ENCODE measurements around the gene PSMA8. TPM values are rescaled to one million over a fixed set of nuclear protein-coding genes. Genes with fewer than 3 reads are reported as not detected.

The PSMA8 gene
- total RNA-seq, 1 donor from 2014 or later: not detected

GRCh38 chr18:26205318-26205717 is 71.6 kb downstream of the PSMA8 start:
- Histone ChIP-seq H3K4me1 (ENCODE audit: insufficient read depth, low read length) (no peaks in the 10 kb centered on the region), H3K79me2 (ENCODE audit: insufficient read depth, low read length) (no peaks in the 10 kb centered on the region), H3K36me3 (ENCODE audit: insufficient read depth, low read length) (no peaks in the 10 kb centered on the region), H3K9ac (ENCODE audit: low read length) (no peak overlapping the region), H3K27ac (ENCODE audit: low read depth, low read length) (no peak overlapping the region), H3K4me2 (ENCODE audit: low read length) (no peak overlapping the region), H3K27me3 (ENCODE audit: insufficient read depth, low read length) (no peaks in the 10 kb centered on the region), H3K9me3 (ENCODE audit: insufficient read depth, low read depth, low read length) (no peaks in the 10 kb centered on the region), H3K4me3 (ENCODE audit: insufficient read depth, low read depth, low read length) (no peak overlapping the region), H4K20me1 (ENCODE audit: insufficient read depth, low read length) (no peaks in the 10 kb centered on the region), H2AFZ (ENCODE audit: low read depth, low read length) (no peak overlapping the region)
- no peak for DNase-seq (ENCODE audit: low read depth)
- TF ChIP-seq EZH2 (IDR thresholded peaks at IDR 0.05; ENCODE audit: insufficient read depth, low read length) (no peak), CTCF (IDR thresholded peaks at IDR 0.05; ENCODE audit: insufficient read depth, low read depth, low read length) (no peak)
- no peak for FAIRE-seq
- H3K27ac Mint-ChIP-seq (ENCODE audit: unreplicated experiment): no peak overlapping the region
- H3K4me3 Mint-ChIP-seq (ENCODE audit: unreplicated experiment): no peak overlapping the region
- no peaks in the 10 kb centered on the region for H3K4me1 Mint-ChIP-seq (ENCODE audit: low read depth, unreplicated experiment)
- H3K9me3 Mint-ChIP-seq (ENCODE audit: unreplicated experiment): peaks cover 2% of the 10 kb centered on the region
- no peaks in the 10 kb centered on the region for H3K27me3 Mint-ChIP-seq (ENCODE audit: low read depth, unreplicated experiment)
- H3K36me3 Mint-ChIP-seq (ENCODE audit: low read depth, unreplicated experiment): no peaks in the 10 kb centered on the region

- no peaks in the 10 kb centered on the region for H3K36me3 ChIP-seq (ENCODE audit: insufficient read depth, low read length)
- Mint-ChIP-seq H3K4me3 (ENCODE audit: unreplicated experiment) (no peak overlapping the region), H3K27me3 (ENCODE audit: low read depth, unreplicated experiment) (no peaks in the 10 kb centered on the region), H3K27ac (ENCODE audit: unreplicated experiment) (no peak overlapping the region), H3K9me3 (ENCODE audit: unreplicated experiment) (peaks cover 2% of the 10 kb centered on the region), H3K4me1 (ENCODE audit: low read depth, unreplicated experiment) (no peaks in the 10 kb centered on the region), H3K36me3 (ENCODE audit: low read depth, unreplicated experiment) (no peaks in the 10 kb centered on the region)
- H3K27me3 ChIP-seq (ENCODE audit: insufficient read depth, low read length): no peaks in the 10 kb centered on the region
- H3K27ac ChIP-seq (ENCODE audit: low read depth, low read length): no peak overlapping the region
- no peaks in the 10 kb centered on the region for H3K9me3 ChIP-seq (ENCODE audit: insufficient read depth, low read depth, low read length)
- no peak overlapping the region for H2AFZ ChIP-seq (ENCODE audit: low read depth, low read length)
- TF ChIP-seq EZH2 (IDR thresholded peaks at IDR 0.05; ENCODE audit: insufficient read depth, low read length): no peak
- TF ChIP-seq CTCF (IDR thresholded peaks at IDR 0.05; ENCODE audit: insufficient read depth, low read depth, low read length): no peak
- H3K4me2 ChIP-seq (ENCODE audit: low read length): no peak overlapping the region
- FAIRE-seq: no peak
- no peak overlapping the region for H3K9ac ChIP-seq (ENCODE audit: low read length)
- DNase-seq (ENCODE audit: low read depth): no peak
- H3K4me3 ChIP-seq (ENCODE audit: insufficient read depth, low read depth, low read length): no peak overlapping the region
- H3K4me1 ChIP-seq (ENCODE audit: insufficient read depth, low read length): no peaks in the 10 kb centered on the region
- H4K20me1 ChIP-seq (ENCODE audit: insufficient read depth, low read length): no peaks in the 10 kb centered on the region
- H3K79me2 ChIP-seq (ENCODE audit: insufficient read depth, low read length): no peaks in the 10 kb centered on the region
These were observed 72.8 kb downstream of the PSMA8 start for GRCh38 chr18:26206488-26206887.

- no peak overlapping the region for H3K9ac ChIP-seq (ENCODE audit: low read length)
- FAIRE-seq: no peak
- no peaks in the 10 kb centered on the region for H3K4me1 ChIP-seq (ENCODE audit: insufficient read depth, low read length)
- Mint-ChIP-seq H3K9me3 (ENCODE audit: unreplicated experiment) (peaks cover 2% of the 10 kb centered on the region), H3K27ac (ENCODE audit: unreplicated experiment) (no peak overlapping the region), H3K27me3 (ENCODE audit: low read depth, unreplicated experiment) (no peaks in the 10 kb centered on the region), H3K4me1 (ENCODE audit: low read depth, unreplicated experiment) (no peaks in the 10 kb centered on the region), H3K4me3 (ENCODE audit: unreplicated experiment) (no peak overlapping the region), H3K36me3 (ENCODE audit: low read depth, unreplicated experiment) (no peaks in the 10 kb centered on the region)
- no peak overlapping the region for H3K27ac ChIP-seq (ENCODE audit: low read depth, low read length)
- no peaks in the 10 kb centered on the region for H3K36me3 ChIP-seq (ENCODE audit: insufficient read depth, low read length)
- DNase-seq (ENCODE audit: low read depth): no peak
- no peaks in the 10 kb centered on the region for H3K79me2 ChIP-seq (ENCODE audit: insufficient read depth, low read length)
- no peak overlapping the region for H2AFZ ChIP-seq (ENCODE audit: low read depth, low read length)
- no peak overlapping the region for H3K4me2 ChIP-seq (ENCODE audit: low read length)
- H3K27me3 ChIP-seq (ENCODE audit: insufficient read depth, low read length): no peaks in the 10 kb centered on the region
- TF ChIP-seq EZH2 (IDR thresholded peaks at IDR 0.05; ENCODE audit: insufficient read depth, low read length): no peak
- no peak for TF ChIP-seq CTCF (IDR thresholded peaks at IDR 0.05; ENCODE audit: insufficient read depth, low read depth, low read length)
- no peaks in the 10 kb centered on the region for H4K20me1 ChIP-seq (ENCODE audit: insufficient read depth, low read length)
- no peaks in the 10 kb centered on the region for H3K9me3 ChIP-seq (ENCODE audit: insufficient read depth, low read depth, low read length)
- H3K4me3 ChIP-seq (ENCODE audit: insufficient read depth, low read depth, low read length): no peak overlapping the region
These were observed 74.3 kb downstream of the PSMA8 start for GRCh38 chr18:26207937-26208336.
